Left lobe of liver (tissue), 2 donors: ENCODE data around the gene KLRF1. TPM values are rescaled to one million over a fixed set of nuclear protein-coding genes. Genes with fewer than 3 reads are reported as not detected.

Source experiments
- ATAC-seq: fragments of 200-7000 bp; cut with Tn5 transposase; one replicate; pipeline ENCODE4 v1.9.1; 2020; ENCODE audit warnings: mild to moderate bottlenecking, moderate library complexity
- DNase-seq: peaks from one replicate; pipeline ENCODE4 v3.0.0-alpha.2; 2020; ENCODE audit warnings: low spot score
- total RNA-seq: library from RNA; stranded (reverse); gene quantifications from one replicate; pipeline ENCODE4 v1.2.1, GENCODE V29; 2021
- donor health status: DM: no; HTN: no; CAD: no; lungs with moderate emphysema.
- donor health status: DM: no; HTN: yes; CAD: no.

KLRF1 gene, protein sequence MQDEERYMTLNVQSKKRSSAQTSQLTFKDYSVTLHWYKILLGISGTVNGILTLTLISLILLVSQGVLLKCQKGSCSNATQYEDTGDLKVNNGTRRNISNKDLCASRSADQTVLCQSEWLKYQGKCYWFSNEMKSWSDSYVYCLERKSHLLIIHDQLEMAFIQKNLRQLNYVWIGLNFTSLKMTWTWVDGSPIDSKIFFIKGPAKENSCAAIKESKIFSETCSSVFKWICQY
- total RNA-seq: not detected

GRCh38 chr12:9827209-9827888 is at the start of gene KLRF1:
TSS of gene KLRF1 (plus strand) at chr12:9827481. CDS start at chr12:9827545, 64 bp downstream.
- ATAC-seq: no peak
- no peak for DNase-seq

- ATAC-seq (no peak), DNase-seq (no peak)
Measured at GRCh38 chr12:9779209-9779608, 48.1 kb upstream of the KLRF1 start.

- ATAC-seq: no peak
- DNase-seq: no peak
Measured at GRCh38 chr12:9781360-9781759, 45.9 kb upstream of the KLRF1 start.

DNA sequence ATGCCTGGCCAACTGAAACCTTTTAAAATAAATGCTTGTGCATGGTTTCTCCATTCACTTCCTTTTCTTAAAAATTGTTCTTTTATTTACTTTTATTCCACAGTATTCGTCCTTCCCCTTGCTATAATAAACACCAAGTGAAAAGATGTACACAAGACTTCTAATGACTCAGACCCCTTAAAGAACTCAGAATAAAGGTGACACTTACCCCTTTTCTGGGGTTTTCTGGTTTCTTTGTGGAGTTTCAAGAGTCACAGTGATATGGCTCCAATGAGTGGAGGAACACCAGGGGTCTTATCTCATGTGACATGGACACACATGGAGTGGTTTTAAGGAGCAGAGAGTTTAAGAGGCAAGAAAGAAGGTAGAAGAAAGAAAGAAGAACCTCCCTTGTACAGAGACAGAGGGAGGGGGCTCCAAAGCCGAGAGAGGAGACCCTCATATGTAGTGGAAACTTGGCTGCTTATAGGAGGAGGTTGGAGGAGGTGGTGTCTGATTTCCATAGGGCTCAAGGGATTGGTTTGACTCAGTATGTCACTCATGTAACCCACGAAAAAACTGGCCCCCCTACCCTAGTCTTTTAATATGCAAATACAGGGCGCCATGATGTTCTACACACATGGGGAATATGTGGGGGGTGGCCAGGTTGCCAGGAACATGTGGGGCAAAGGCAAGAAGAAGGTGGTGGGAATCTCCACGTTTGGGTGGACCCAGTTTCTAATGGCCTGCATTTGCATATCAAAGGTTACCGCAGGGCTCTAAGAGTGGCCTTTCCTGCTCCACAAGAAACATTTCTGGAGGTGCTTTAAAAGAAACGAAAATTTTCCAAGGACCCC is 44.5 kb upstream of the KLRF1 start:
- ATAC-seq (no peak), DNase-seq (no peak)

DNA sequence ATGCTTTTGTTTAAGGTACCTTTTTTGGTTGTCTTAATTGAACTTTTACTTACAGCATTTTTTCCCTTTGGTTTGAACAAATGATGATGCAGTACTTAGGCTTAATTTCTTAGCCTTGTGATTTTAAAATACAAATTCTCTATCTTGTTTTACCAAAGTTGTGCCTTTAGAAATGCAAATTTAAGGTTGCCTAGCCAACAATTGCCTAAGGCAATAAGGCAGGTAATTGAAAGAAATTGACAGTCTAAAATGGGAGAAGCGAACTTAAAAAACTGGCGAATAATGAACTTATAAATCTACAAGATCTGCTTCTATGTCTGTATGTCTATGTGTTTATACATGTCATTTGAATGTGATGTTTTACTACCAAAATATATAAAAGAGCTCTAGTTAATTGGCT is 43.0 kb upstream of the KLRF1 start:
- ATAC-seq: no peak

DNA sequence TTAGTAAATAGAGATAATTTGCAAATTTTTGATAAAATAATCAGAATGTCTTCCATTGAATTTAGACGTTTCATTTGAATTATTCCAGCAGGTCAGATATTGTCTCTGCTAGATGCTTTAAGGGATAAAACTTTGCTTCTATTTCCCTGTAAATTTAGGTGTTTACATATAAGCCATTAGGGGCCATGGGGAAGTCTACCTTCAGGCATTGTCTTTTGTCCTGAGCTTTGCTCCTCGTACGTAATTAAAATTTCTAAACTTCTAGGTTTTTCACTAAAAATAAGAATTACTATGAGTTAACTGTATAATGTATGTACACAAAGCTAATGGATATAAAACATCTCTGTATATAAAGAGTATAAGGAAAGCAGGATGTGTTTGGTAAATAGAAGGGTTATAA is 42.5 kb upstream of the KLRF1 start:
- DNase-seq (no peak), ATAC-seq (no peak)

More for the DNA sequence above, 43.0 kb upstream of the KLRF1 start:
- no peak for DNase-seq

DNA sequence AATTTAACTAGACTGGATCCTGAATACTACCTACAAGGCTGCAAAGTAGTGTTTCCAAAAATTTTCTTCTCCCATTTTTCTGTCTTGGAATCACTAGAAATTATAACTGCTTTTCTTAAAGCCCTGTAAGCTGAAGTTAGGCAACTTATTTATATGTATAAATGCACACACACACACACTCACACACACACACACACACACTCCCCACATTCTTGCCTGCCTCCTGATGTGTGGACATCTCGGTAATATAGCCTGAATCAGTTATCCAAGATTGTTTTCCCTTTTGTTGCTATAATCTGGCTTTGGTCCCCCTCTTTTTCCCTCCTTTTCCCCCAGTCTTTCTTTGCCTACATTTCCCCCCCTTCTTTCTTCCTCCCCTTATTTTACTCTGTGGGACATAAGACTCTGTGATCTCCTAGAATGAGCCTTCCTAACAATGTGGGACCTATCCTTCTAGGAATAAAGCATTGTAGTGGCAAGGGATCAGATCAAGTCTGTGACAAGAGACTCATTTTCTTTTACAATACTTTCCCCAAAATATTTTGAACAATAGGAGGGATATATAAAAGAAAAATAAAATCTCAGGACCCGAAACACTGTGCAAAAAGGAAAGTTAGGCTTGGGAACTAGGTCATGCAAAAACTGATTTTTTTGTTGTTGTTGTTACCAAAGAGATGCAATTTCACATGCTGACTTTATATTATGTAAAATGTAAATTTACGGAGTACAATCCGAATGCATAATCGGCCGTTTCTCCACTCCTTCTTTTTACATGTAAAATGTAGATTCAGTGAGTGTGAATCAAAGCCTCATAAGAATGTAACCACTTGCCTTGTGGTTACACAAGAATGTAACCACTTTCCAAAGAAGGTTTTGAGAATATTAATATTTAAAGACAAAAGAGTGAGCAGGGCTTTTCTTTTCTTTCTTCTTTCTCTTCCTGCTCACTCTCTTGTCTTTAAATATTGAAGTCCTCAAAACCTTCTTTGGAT is 40.3 kb upstream of the KLRF1 start:
- ATAC-seq (no peak), DNase-seq (no peak)

- ATAC-seq (no peak), DNase-seq (no peak)
Measured at GRCh38 chr12:9792185-9792900, 34.9 kb upstream of the KLRF1 start.

GRCh38 chr12:9792961-9793617 is 34.2 kb upstream of the KLRF1 start:
- DNase-seq (no peak), ATAC-seq (no peak)

- no peak for ATAC-seq
- DNase-seq: no peak
Measured at GRCh38 chr12:9793779-9794395, 33.4 kb upstream of the KLRF1 start.

DNA sequence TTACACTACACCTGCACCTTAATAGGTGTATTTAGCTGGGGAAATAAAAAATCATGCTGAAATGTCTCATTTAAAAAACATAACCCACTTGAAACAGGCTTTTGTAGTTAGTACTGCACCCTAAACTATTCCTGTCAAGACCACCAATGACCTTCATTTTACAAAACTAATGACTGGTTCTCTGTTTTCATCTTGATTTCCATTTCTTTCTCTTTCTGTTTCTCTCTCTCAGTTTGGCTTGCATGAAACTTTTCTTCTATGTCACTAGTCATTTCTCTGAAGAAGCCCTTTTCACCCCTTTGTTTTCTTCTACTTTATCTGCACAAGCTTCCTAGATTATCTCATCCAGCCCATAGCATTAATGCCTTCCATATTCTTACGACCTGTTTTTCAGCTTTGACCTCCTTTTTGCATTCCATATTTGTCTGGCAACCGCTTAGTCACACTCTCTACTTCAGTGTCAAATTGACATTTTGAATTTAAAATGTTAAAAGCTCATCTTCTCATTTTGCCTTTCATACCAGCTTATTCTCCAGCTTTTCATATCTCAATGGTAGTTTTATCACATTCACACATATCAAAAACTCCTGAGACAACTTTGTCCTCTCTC is 32.7 kb upstream of the KLRF1 start:
- no peak for DNase-seq
- no peak for ATAC-seq

- no peak for ATAC-seq
- DNase-seq: no peak
Measured at GRCh38 chr12:9795945-9796344, 31.3 kb upstream of the KLRF1 start.

DNA sequence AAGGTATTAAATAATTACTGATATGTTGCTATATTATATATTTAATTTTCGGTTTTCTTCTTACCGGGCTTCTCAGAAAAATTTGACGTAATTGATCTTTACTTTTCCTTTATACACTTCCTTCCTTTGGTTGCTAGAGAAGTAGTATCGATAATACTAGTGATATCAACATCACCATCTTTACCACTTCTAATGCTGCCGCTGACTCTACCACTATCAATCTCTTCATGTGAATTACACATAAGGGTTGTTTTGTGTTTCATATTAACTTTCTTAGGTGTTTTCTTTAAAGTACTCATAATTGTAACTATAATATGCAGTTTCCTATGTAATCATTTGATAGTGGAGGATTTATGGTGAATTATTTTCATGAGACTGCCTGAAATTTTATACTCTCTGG is 30.9 kb upstream of the KLRF1 start:
- ATAC-seq: no peak
- DNase-seq: no peak

DNA sequence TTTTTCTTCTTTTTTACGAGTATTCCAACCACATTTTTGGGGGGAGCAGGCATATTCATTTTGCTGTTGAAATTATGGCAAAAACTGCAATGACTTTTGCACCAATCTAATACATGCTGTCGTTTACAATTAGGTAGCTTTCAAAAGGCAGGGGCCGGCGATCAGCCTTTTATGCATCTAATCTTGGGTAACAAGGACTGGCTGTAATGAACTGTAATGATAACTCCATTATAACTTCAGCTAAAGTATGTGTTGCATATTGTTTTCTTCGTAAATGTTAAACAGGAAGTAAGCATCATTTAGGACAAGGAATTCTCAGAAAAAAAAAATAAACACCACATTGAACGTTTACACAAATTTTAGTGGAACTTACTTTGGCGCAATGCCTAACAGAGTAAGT is 30.3 kb upstream of the KLRF1 start:
- DNase-seq: no peak
- no peak for ATAC-seq

DNA sequence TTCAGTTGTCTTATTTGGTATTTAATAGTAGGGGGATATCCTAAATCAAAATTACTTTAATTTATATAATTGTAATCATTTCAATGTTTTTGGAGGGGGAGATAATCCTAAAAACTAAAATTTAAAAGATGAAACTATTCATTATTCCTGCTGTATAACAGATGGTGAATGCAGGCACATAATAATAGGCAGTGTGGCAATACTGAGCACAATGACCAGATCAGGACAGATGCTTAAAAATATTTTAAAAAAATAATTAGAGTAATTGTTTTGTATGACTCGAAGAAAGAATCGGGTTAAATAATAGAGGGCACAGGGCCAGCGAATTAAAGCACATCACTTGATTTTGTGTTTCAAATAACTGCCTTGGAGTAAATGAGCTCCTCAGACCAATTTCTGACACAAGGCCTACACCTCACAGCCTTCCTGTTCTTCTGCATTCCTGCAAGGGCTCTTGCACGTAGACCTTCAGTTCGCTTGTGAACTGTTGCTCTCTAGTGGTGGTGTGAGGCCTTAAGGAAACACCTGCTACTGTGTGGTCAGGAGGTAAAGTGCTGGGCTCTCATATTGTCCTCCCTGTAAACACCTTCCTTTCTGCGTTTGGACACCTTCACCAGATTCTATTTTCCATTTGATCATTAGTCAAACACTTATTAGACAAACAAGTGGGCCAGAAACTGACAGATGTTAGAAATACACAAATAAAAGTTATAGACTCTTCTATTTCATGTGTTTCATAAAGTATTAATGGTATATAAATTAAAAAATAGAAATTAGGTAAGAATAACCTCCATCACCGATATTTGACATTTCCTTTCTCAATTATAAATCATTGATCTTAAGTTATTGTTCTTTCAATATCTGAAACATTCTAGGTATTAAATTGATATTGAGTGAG is 29.3 kb upstream of the KLRF1 start:
- DNase-seq (no peak), ATAC-seq (peak; percentile 82)

- ATAC-seq (no peak), DNase-seq (no peak)
Measured at GRCh38 chr12:9799961-9800360, 27.3 kb upstream of the KLRF1 start.

- ATAC-seq (no peak), DNase-seq (no peak)
Measured at GRCh38 chr12:9805883-9806282, 21.4 kb upstream of the KLRF1 start.

- ATAC-seq: no peak
- no peak for DNase-seq
Measured at GRCh38 chr12:9806714-9807113, 20.6 kb upstream of the KLRF1 start.
